Measurements from ENCODE around the gene NOM1.
"Not testable (repeated sequence)": the region's sequence is repeated elsewhere in the genome, so short reads cannot be mapped to it uniquely, and the experiment has no call there.

NOM1 gene

GRCh38 chr7:156949541-156950380 lies at the start of gene NOM1:
Gene NOM1, plus strand, starts transcription at chr7:156949712. Its CDS starts 26 bp downstream, at chr7:156949738.
- peak; percentile 82 to 94 (median 84) for DNase-seq (ENCODE audit: low read depth in 2 of 3, low spot score in 2 of 3)

GRCh38 chr7:156900093-156900492 lies 49.4 kb upstream of the NOM1 start:
- DNase-seq (ENCODE audit: low read depth in 2 of 3, low spot score in 2 of 3), result not testable (repeated sequence)

GRCh38 chr7:156903232-156903909 lies 46.1 kb upstream of the NOM1 start:
- DNase-seq (ENCODE audit: low read depth in 2 of 3, low spot score in 2 of 3), result no peak

- DNase-seq (ENCODE audit: low read depth in 2 of 3, low spot score in 2 of 3), result no peak
Measured at GRCh38 chr7:156906200-156906649, 43.3 kb upstream of the NOM1 start.

- DNase-seq (ENCODE audit: low read depth in 2 of 3, low spot score in 2 of 3), result no peak
Measured at GRCh38 chr7:156907656-156908055, 41.9 kb upstream of the NOM1 start.

- DNase-seq (ENCODE audit: low read depth in 2 of 3, low spot score in 2 of 3), result not testable (repeated sequence)
Measured at GRCh38 chr7:156909574-156910252, 39.8 kb upstream of the NOM1 start.

- DNase-seq (ENCODE audit: low read depth in 2 of 3, low spot score in 2 of 3), result no peak
Measured at GRCh38 chr7:156918635-156919034, 30.9 kb upstream of the NOM1 start.

GRCh38 chr7:156919132-156919713 lies 30.3 kb upstream of the NOM1 start:
- no peak for DNase-seq (ENCODE audit: low read depth in 2 of 3, low spot score in 2 of 3)

GRCh38 chr7:156920076-156920475 lies 29.4 kb upstream of the NOM1 start:
- DNase-seq (ENCODE audit: low read depth in 2 of 3, low spot score in 2 of 3), result no peak

GRCh38 chr7:156920487-156921373 lies 28.8 kb upstream of the NOM1 start:
- DNase-seq (ENCODE audit: low read depth in 2 of 3, low spot score in 2 of 3), result not testable (repeated sequence)

GRCh38 chr7:156922304-156922703 lies 27.2 kb upstream of the NOM1 start:
- not testable (repeated sequence) for DNase-seq (ENCODE audit: low read depth in 2 of 3, low spot score in 2 of 3)

- not testable (repeated sequence) for DNase-seq (ENCODE audit: low read depth in 2 of 3, low spot score in 2 of 3)
Measured at GRCh38 chr7:156925821-156926220, 23.7 kb upstream of the NOM1 start.

- no peak for DNase-seq (ENCODE audit: low read depth in 2 of 3, low spot score in 2 of 3)
Measured at GRCh38 chr7:156927571-156928405, 21.7 kb upstream of the NOM1 start.

- no peak for DNase-seq (ENCODE audit: low read depth in 2 of 3, low spot score in 2 of 3)
Measured at GRCh38 chr7:156928406-156928747, 21.1 kb upstream of the NOM1 start.

GRCh38 chr7:156929789-156930539 lies 19.5 kb upstream of the NOM1 start:
- no peak for DNase-seq (ENCODE audit: low read depth in 2 of 3, low spot score in 2 of 3)

- no peak for DNase-seq (ENCODE audit: low read depth in 2 of 3, low spot score in 2 of 3)
Measured at GRCh38 chr7:156932006-156932405, 17.5 kb upstream of the NOM1 start.

GRCh38 chr7:156935250-156935649 lies 14.3 kb upstream of the NOM1 start:
- no peak for DNase-seq (ENCODE audit: low read depth in 2 of 3, low spot score in 2 of 3)

- not testable (repeated sequence) for DNase-seq (ENCODE audit: low read depth in 2 of 3, low spot score in 2 of 3)
Measured at GRCh38 chr7:156936766-156937165, 12.7 kb upstream of the NOM1 start.
